Measurements from ENCODE around the gene PFKFB3.
A peak's percentile ranks its signal among the peaks of the same experiment; 100 is the strongest.
"Not testable (repeated sequence)": the region's sequence is repeated elsewhere in the genome, so short reads cannot be mapped to it uniquely, and the experiment has no call there.

PFKFB3 gene

GRCh38 chr10:6202684-6203330, at the start of gene PFKFB3:
TSS of gene PFKFB3 (plus strand) at chr10:6202932. CDS start at chr10:6203261, 329 bp downstream.
- peak; percentile 64 for DNase-seq (ENCODE audit: low spot score)

DNA sequence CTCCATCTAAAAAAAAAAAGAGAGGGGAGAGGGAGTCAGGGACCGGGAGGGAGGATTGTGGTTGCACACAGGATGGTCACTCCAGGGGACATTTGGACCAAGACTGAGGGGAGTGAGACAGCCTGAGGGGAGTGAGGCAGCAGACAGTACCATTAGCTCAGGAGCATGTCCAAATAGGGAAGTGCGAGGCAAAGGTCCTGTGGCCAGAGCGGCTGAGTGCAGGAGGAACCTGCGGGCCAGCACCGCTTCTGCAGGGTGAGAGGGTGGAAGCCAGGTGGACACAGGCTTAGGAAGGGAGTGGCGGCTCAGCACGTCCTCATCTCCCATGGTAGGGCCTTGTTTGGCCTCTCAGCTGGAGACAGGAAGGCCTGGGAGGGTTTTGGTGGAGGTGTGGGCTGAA, 48.9 kb upstream of the PFKFB3 start:
- no peak for DNase-seq (ENCODE audit: low spot score)

GRCh38 chr10:6154566-6154965, 48.2 kb upstream of the PFKFB3 start:
- DNase-seq (ENCODE audit: low spot score) = no peak

DNA sequence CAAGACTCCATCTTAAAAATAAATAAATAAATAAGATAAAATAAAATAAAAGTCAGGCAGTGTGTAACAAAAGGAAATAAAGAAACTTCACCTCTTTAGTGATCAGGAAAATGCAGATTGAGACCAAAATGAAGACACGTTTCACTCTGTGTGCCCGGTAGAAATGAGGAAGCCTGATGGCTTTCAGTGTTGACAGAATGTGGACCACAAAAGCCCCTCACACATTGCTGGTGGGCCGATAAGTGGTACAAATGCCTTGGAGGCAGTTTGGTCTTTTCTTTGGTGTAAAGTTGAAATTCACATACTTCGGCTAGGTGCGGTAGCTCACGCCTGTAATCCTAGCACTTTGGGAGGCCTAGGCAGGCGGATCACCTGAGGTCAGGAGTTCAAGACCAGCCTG, 44.5 kb upstream of the PFKFB3 start:
- DNase-seq (ENCODE audit: low spot score) = no peak

DNA sequence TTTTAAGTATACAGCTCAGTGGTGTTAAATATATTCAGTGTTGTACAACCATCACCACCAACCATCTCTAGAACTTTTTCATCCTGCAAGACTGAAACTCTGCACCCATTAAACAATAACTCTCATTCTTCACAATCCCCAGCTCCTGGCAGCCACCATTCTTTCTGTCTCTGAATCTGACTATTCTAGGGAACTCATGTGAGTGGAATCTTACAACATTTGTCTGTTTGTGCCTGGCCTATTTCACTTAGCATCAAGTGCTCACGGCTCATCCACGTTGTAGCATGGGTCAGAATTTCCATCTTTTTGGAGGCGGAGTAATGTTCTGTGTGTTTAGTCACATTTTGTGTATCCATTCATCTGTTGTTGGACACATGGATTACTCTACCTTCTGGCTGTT, 40.8 kb upstream of the PFKFB3 start:
- DNase-seq (ENCODE audit: low spot score) = no peak

GRCh38 chr10:6162589-6163356, 40.0 kb upstream of the PFKFB3 start:
- DNase-seq (ENCODE audit: low spot score) = peak; percentile 36

GRCh38 chr10:6163364-6164270, 39.1 kb upstream of the PFKFB3 start:
- peak; percentile 92 for DNase-seq (ENCODE audit: low spot score)

DNA sequence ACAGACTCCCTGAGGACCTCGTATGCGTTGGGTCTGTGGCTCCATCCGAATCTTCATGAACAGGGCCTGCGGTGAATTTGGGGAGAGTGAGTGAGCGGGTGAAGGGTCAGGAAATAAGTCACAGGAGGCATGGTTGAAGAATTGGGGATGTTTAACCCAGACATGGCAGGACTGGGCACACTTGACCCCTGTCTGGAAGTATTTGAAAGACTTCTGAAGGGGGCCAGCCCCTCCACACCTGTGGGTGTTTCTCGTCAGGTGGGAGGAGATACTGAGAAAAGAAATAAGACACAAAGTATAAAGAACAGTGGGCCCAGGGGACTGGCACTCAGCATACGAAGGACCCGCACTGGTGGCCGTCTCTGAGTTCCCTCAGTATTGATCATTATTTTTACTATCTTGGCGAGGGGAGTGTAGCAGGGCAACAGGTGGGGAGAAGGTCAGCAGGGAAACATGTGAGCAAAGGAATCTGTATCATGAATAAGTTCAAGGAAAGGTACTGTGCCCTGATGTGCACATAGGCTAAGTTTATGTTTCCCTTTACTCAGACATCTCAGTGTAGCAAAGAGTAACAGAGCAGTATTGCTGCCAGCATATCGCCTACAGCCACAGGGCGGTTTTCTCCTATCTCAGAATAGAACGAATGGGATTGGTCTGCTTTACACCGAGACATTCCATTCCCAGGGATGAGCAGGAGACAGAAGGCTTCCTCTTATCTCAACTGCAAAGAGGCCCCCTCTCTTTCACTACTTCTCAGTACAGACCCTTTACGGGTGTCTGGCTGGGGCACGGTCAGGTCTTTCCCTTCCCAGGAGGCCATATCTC, 38.2 kb upstream of the PFKFB3 start:
- DNase-seq (ENCODE audit: low spot score) = peak; percentile 63

- DNase-seq (ENCODE audit: low spot score) = no peak
Observed at GRCh38 chr10:6165221-6165725, 37.5 kb upstream of the PFKFB3 start.

DNA sequence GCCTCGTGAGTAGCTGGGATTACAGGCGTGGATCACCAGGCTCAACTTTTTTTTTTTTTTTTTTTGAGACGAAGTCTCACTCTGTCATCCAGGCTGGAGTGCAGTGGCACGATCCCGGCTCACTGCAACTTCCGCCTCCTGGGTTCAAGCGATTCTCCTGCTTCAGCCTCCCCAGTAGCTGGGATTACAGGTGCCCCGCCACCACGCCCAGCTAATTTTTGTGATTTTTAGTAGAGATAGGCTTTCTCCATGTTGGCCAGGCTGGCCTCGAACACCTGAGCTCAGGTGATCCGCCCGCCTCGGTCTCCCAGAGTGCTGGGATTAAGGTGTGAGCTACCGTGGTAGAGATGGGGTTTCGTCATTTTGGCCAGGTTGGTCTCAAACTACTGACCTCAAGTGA, 36.8 kb upstream of the PFKFB3 start:
- DNase-seq (ENCODE audit: low spot score) = not testable (repeated sequence)

GRCh38 chr10:6167456-6167855, 35.3 kb upstream of the PFKFB3 start:
- DNase-seq (ENCODE audit: low spot score) = no peak

DNA sequence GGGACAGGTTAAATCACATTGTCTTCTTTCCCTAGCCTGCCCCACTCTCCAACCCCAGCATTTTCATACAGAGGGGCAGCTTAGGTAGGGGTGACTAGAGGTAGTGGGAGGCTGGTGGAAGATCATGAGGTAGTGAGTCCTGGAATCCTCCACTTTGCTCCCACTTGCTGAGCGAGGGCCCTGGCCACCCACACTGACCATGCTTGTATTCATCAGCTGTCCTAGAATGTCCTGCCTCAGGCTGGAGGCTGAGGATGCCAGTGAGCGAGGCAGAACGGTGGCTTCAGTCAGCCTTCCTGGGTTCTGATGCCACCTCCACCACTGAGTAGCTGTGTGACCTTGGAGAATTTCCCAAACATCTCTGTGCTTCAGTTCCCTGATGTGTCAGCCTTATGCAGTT, 34.6 kb upstream of the PFKFB3 start:
- DNase-seq (ENCODE audit: low spot score) = no peak

DNA sequence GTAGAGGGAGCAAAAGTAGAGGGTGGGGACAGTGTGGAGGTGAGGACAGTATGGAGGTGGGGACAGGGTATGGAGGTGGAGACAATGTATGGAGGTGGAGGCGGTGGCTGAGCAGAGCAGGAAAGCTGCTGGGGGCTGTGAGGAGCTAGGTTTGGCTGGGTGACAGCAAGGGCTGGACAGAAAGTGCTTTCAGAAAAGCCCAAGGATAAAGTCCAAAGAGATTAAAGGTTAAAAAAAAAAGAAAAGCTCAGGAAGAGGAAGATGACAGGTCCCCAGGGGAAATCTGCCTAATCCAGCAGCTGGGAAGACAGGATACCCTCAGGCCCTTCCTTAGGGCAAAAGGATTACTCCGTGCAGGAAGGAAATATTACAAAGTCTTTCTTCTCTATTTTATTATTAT, 32.1 kb upstream of the PFKFB3 start:
- DNase-seq (ENCODE audit: low spot score) = no peak

DNA sequence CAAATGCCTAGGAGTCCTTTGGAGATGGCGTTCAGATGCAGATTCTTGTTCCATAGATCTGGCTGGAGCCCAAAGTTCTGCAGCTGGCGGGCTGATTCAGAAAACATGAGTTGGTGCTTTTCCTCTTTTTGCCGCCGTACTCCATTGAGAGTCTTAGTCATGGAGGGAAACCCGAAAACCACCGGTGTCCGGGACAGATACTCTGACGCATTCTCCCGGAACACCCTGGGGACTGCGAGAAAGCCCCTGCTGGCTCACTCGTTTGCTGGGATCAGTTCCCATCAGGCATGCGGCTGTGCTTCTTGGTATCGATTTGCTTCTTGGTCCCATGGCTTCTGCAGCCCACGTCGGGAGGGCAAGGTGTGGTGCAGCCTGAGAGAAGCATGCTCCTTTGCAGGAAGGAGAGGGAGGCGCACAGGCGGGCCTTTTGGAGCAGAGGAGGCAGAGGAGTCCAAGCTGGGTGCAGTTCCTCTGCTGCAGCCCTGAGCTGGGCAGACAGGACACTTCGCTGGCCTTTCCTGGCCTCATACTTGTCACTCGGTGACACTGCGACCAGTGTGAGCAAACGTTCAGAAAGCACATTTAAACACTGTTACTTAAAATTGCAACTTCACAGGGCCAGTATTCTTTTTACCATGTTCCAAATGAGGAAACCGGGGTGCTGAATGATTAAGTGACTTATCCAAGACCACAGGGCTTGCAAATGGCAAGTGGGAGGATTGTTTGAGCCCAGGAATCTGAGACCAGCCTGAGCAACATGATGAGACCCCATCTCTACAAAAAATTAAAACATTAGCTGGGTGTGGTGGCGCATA, 30.6 kb upstream of the PFKFB3 start:
- peak; percentile 40 for DNase-seq (ENCODE audit: low spot score)

DNA sequence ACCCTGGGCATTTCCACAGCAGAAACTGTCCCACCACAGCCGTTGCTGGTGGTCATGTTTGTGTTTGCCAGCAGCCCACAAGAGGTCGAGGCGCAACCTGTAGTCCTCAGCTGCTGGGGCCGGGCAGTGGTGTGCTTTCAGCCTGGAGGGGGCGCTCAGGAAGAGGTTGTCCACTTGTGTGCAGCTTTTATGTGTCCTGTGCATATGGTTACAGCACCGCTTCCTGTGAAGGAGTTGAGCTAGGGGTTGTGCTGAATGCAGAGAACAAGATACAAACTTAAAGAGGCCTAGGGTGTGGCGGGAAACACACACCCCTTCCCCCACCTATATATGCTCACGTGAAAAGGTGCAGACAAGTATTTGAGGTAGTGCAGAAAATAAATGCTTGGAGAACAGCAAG, 29.5 kb upstream of the PFKFB3 start:
- no peak for DNase-seq (ENCODE audit: low spot score)

DNA sequence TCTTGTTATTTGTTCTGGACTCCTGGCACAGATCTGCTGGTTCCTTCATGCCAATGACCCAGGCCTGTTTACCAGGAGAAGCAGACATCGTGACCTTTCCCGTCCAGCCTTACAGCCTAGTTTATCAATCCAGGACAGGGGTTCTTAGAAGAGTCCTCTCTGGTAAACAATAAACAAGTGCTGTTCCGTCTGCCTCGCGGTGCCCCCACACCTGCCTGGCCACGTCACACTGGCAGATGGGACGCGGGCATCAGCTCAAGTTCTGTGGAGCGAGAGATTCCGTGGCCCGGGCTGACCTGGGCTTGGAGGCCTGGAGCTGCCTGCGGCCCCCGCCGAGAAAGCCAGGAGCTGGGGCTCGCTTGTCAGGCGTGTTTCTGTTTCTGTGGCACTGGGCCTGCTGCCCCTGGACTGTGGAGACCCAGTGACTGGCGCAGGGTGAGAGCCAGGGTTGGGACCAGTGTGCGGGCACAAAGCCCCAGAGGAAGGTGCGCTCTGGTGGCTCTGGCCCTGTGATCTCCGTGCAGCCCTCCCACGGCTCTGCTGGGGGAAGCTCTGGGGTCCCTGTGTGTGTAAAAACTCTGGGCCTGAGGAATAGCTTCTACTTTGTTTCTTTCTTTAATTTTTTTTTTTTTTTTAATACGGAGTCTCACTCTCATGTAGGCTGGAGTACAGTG, 28.4 kb upstream of the PFKFB3 start:
- DNase-seq (ENCODE audit: low spot score) = no peak

- no peak for DNase-seq (ENCODE audit: low spot score)
Observed at GRCh38 chr10:6175329-6176055, 27.2 kb upstream of the PFKFB3 start.

- DNase-seq (ENCODE audit: low spot score) = no peak
Observed at GRCh38 chr10:6176691-6177231, 26.0 kb upstream of the PFKFB3 start.

DNA sequence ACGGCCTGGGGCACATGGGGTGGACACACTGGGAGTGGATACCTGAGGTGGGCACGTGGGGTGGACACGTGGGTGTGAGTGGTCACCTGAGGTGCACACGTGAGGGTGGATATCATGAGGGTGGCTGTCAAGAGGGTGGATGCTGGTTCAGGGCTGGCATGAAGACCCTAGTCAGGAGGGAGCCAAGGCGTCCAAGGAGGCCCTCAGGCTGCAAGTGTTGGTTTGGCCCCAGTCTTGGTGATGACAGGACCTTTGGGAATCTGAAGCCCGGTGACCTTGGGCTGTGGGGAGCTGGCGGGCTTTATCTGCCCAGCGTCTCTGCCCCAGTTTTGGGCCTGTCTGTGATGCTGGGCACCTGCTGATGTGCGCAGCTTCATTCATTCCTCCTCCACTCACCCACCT, 24.9 kb upstream of the PFKFB3 start:
- no peak for DNase-seq (ENCODE audit: low spot score)

Data from hematopoietic multipotent progenitor cell treated with erythropoietin and hydrocortisone succinate and interleukin-3 and kit ligand, for 15 days (in vitro differentiated cells).